Liver (tissue), 3 donors: ENCODE measurements around the gene CHCT1.

ENCODE experiments used
- ATF3 ChIP-seq: IDR thresholded peaks from 2 replicates; pipeline ENCODE4 v1.6.1; 2016; ENCODE audit warnings: antibody characterized with exemption
- CTCF ChIP-seq: fragments of 150-350 bp; IDR thresholded peaks from 2 replicates; pipeline ENCODE4 v1.5.1; 2017; ENCODE audit warnings: improper control_type of control experiment, low read depth, low read length; ENCODE audit not compliant: missing input control
- EGR1 ChIP-seq, 2 donors: IDR thresholded peaks; 2 replicates each; pipeline ENCODE4 v1.6.1; 2016 to 2018; ENCODE audit warnings: antibody characterized with exemption in 2 of 2, low read depth in 2 of 2
- FOXA2 ChIP-seq: IDR thresholded peaks from 2 replicates; pipeline ENCODE4 v1.6.1; 2016; ENCODE audit warnings: antibody characterized with exemption
- GABPA ChIP-seq, 2 donors: IDR thresholded peaks in 1 of 2; conservative IDR thresholded peaks in 1 of 2; 2 replicates each; pipeline ENCODE4 v1.6.1; 2016; ENCODE audit warnings: antibody characterized with exemption in 2 of 2, mild to moderate bottlenecking in 1 of 2, moderate library complexity in 1 of 2
- JUND ChIP-seq, 2 donors: IDR thresholded peaks; 2 replicates each; pipeline ENCODE4 v1.6.1; 2016; ENCODE audit warnings: antibody characterized with exemption in 2 of 2
- MAX ChIP-seq: IDR thresholded peaks from 2 replicates; pipeline ENCODE4 v1.6.1; 2016; ENCODE audit warnings: antibody characterized with exemption
- RAD21 ChIP-seq, 2 donors: IDR thresholded peaks; 2 replicates each; pipeline ENCODE4 v1.6.1; 2016; ENCODE audit warnings: antibody characterized with exemption in 2 of 2, mild to moderate bottlenecking in 2 of 2
- RXRA ChIP-seq, 2 donors: IDR thresholded peaks; 2 replicates each; pipeline ENCODE4 v1.6.1; 2017 to 2018; ENCODE audit warnings: antibody characterized with exemption in 2 of 2, mild to moderate bottlenecking in 1 of 2
- SP1 ChIP-seq: IDR thresholded peaks from 2 replicates; pipeline ENCODE4 v1.6.1; 2018; ENCODE audit warnings: antibody characterized with exemption, mild to moderate bottlenecking
- TAF1 ChIP-seq: conservative IDR thresholded peaks from 2 replicates; pipeline ENCODE4 v1.6.1; 2016; ENCODE audit warnings: antibody characterized with exemption, mild to moderate bottlenecking
- YY1 ChIP-seq: IDR thresholded peaks from 2 replicates; pipeline ENCODE4 v1.6.1; 2016; ENCODE audit warnings: antibody characterized with exemption, mild to moderate bottlenecking
- ZBTB33 ChIP-seq: IDR thresholded peaks from 2 replicates; pipeline ENCODE4 v1.6.1; 2016; ENCODE audit warnings: antibody characterized with exemption
- TF ChIP-seq, protein P1 (sequence below): IDR thresholded peaks from 2 replicates; pipeline ENCODE4 v1.6.1; 2016; ENCODE audit warnings: antibody characterized with exemption, mild to moderate bottlenecking
- donor health status: healthy.
- donor health status: healthy.

DNA sequence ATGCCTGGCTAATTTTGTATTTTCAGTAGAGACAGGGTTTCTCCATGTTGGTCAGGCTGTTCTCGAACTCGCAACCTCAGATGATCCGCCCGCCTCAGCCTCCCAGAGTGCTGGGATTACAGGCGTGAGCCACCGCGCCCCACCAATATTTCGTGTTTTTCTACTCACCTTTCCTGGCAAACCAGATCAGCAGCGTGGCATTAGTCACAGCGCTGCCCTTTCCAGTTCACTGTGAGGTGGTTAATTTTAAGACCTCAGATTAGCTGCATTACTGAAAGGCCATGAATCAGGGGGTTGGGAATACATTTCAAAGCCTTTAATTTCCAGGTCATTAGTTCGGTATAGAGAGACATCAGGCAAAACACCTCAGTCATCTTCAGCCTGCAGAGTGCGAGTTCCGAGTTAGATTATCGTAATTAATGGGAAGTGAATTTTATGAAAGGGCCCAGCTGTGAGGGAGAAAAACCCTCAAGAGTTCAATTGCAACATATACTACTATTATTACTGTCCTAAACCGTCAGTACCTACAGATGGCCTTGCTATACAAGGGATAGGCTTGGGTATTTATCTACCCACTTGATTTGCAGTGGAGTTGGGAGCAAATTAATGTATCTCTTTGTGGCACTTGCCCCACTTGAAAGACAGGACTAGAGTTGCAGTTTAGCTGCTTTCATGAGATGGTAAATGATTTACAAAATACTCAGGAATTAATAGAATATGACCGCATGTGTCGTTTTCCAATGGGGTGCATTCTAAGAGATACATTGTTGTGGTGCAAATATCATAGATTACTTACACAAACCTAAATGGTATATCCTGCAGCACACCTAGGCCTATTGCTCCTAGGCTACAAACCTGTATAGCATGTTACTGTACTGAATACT is 28.2 kb upstream of the CHCT1 start:
- no peak for TF ChIP-seq CTCF
- TF ChIP-seq YY1 = no peak
- no peak for TF ChIP-seq MAX
- no peak for TF ChIP-seq TAF1
- TF ChIP-seq, protein P1, sequence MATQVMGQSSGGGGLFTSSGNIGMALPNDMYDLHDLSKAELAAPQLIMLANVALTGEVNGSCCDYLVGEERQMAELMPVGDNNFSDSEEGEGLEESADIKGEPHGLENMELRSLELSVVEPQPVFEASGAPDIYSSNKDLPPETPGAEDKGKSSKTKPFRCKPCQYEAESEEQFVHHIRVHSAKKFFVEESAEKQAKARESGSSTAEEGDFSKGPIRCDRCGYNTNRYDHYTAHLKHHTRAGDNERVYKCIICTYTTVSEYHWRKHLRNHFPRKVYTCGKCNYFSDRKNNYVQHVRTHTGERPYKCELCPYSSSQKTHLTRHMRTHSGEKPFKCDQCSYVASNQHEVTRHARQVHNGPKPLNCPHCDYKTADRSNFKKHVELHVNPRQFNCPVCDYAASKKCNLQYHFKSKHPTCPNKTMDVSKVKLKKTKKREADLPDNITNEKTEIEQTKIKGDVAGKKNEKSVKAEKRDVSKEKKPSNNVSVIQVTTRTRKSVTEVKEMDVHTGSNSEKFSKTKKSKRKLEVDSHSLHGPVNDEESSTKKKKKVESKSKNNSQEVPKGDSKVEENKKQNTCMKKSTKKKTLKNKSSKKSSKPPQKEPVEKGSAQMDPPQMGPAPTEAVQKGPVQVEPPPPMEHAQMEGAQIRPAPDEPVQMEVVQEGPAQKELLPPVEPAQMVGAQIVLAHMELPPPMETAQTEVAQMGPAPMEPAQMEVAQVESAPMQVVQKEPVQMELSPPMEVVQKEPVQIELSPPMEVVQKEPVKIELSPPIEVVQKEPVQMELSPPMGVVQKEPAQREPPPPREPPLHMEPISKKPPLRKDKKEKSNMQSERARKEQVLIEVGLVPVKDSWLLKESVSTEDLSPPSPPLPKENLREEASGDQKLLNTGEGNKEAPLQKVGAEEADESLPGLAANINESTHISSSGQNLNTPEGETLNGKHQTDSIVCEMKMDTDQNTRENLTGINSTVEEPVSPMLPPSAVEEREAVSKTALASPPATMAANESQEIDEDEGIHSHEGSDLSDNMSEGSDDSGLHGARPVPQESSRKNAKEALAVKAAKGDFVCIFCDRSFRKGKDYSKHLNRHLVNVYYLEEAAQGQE = no peak
- no peak for TF ChIP-seq JUND (IDR thresholded peaks at IDR 0.05)
- no peak for TF ChIP-seq EGR1 (IDR thresholded peaks at IDR 0.05; ENCODE audit: low read depth in 2 of 2)
- TF ChIP-seq RAD21 (IDR thresholded peaks at IDR 0.05) = no peak
- no peak for TF ChIP-seq SP1
- TF ChIP-seq ATF3 = no peak
- TF ChIP-seq GABPA (IDR thresholded peaks at IDR 0.05 in 1 of 2, conservative IDR thresholded peaks at IDR 0.05 in 1 of 2) = no peak
- TF ChIP-seq FOXA2 = no peak
- TF ChIP-seq RXRA (IDR thresholded peaks at IDR 0.05) = no peak
- TF ChIP-seq ZBTB33 = no peak
